ENCODE results near the gene SLC2A9.

SLC2A9 gene

GRCh38 chr4:10033191-10033881 is 12.0 kb upstream of the SLC2A9 start:
- no peak for TF ChIP-seq CTCF (IDR thresholded peaks at IDR 0.05; ENCODE audit: insufficient read depth, missing control alignments)
- DNase-seq (ENCODE audit: insufficient read length, low spot score), result no peak
- no peak for FAIRE-seq

DNA sequence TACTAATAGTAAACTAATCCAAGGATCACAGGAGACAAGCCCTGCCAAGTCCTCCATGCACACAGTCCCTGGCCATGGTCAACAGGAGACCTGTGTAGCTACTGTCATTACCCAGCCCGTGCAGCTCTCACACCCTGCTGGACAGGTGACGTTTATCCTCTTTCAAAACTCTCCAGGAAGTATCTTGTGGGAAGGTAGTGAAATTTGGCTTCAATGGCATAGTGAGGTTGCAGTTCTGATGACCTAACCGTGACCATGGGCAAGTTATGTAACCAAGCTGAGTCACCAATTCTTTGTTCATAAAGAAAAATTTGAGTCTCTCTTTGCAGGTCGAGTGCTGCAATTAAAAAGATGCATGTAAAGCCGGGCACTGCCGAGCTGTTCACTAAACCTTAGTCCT is 11.3 kb upstream of the SLC2A9 start:
- no peak for TF ChIP-seq CTCF (IDR thresholded peaks at IDR 0.05; ENCODE audit: insufficient read depth, missing control alignments)
- DNase-seq (ENCODE audit: insufficient read length, low spot score) (no peak), FAIRE-seq (no peak)

DNA sequence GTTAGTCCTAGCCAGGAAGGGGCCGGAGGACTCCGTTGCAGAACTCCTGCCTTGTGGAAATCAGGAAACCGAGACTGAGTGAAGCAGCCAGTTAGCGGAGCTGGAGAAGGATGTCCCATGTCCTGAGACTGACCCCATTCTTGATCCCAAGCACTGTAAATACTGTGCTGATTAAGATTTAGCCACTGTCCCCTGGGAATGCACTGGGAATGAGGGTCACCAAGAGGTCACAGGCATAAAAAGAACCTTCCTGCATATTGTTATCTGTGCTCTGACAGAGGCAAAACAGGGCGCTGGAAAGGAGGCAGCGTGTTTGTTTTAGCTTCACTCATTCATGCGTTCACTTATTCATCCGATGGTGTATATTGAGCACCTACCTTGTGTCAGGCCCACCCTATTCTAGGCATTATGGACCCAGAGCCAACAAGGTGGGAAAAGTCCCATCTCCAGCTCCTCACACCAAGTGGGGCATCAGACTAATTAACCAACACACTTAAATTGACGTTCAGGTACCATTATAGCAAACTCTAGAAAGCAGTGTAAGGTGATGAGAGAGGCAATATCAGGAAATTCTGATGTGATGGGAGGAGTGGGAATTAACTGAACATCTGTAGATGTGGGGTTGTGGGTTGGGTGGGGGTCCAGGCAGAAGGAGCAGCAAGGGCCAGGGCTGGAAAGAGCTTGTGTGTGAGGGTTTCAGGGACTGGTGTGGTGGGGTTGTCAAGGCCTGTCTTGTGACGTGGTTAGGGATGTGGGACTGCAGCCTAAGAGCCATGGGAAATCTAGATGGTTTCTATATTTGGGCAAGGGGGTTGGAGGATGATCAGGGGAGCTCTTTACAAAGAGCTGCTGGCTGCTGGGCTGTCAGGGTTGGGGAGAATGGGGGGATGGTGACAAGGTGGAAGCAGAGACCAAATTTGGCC is 10.6 kb upstream of the SLC2A9 start:
- FAIRE-seq (no peak), DNase-seq (ENCODE audit: insufficient read length, low spot score) (no peak)
- TF ChIP-seq CTCF (IDR thresholded peaks at IDR 0.05; ENCODE audit: insufficient read depth, missing control alignments), result no peak

GRCh38 chr4:10030972-10031667 is 9.8 kb upstream of the SLC2A9 start:
- DNase-seq (ENCODE audit: insufficient read length, low spot score) (no peak), FAIRE-seq (no peak)

DNA sequence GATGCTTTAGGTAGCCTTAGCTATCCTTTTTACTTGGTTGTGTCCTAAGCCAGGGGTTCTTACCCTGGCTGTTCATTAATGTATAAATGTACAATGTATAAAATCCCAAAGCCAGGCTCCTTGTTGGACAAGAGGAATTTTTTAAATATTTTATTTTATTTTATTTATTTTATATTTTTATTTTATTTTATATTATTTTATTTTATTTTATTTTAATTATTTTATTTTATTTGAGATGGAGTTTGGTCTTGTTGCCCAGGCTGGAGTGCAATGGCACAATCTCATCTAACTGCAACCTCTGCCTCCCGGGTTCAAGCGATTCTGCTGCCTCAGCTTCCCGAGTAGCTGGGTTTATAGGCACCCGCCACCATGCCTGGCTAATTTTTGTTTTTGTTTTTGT is 8.1 kb upstream of the SLC2A9 start:
- no peak for FAIRE-seq
- no peak for TF ChIP-seq CTCF (IDR thresholded peaks at IDR 0.05; ENCODE audit: insufficient read depth, missing control alignments)

More at GRCh38 chr4:10030972-10031667, 9.8 kb upstream of the SLC2A9 start:
- TF ChIP-seq CTCF (IDR thresholded peaks at IDR 0.05; ENCODE audit: insufficient read depth, missing control alignments), result no peak

DNA sequence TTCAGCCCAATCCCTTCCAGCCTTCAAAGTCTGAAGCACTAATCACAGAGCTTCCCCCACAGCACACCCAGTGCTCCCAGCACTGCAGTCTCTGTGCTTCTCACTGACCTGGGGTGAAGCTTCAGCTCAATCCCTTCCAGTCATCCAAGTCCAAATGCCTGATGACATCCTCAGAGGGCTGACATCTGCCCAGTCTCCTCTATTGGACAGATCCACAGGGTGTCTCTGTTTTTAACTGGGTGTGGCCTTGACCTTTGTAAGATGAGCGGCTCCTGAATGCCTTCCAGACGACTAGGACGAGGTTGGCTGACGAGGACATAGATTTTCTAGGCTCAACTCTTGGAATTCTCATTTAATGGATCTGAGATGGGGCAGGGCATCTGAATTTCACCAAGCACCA is 7.6 kb upstream of the SLC2A9 start:
- DNase-seq (ENCODE audit: insufficient read length, low spot score) (no peak), FAIRE-seq (no peak)
- no peak for TF ChIP-seq CTCF (IDR thresholded peaks at IDR 0.05; ENCODE audit: insufficient read depth, missing control alignments)

More for the DNA sequence above, 8.1 kb upstream of the SLC2A9 start:
- DNase-seq (ENCODE audit: insufficient read length, low spot score), result no peak
